DOHH2 (cell line): ENCODE measurements around the gene PCBP3.

Experiments used
- EZH2phosphoT487 ChIP-seq: fragments of 200-600 bp; sonication (generic); IDR thresholded peaks from 2 replicates; pipeline ENCODE4 v1.6.1; 2017; ENCODE audit warnings: borderline replicate concordance, mild to moderate bottlenecking, antibody characterized with exemption, low read length, moderate library complexity, mixed read lengths
- TF ChIP-seq, protein P1 (sequence below): fragments of 200-600 bp; sonication (generic); IDR thresholded peaks from one replicate; pipeline ENCODE4 v1.5.1; 2014; ENCODE audit warnings: antibody characterized with exemption, mild to moderate bottlenecking, low read depth, low read length; ENCODE audit not compliant: poor library complexity, severe bottlenecking

DNA sequence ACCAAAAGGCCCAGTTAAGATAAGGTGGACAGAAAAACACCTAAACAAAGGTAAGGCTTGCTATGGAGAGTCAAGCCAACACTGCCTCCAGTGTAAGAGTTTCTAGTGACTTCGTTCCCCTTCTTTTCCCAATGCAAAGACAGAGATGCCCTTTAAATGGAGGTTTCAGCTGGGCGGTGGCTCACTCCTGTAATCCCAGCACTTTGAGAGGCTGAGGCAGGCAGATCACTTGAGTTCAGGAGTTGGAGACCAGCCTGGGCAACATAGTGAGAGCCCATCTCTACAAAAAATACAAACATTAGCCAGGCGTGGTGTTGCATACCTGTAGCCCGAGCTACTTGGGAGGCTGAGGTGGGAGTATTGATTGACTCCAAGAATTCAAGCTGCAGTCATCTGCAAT is 314.0 kb downstream of the PCBP3 start:
- TF ChIP-seq, protein P1, sequence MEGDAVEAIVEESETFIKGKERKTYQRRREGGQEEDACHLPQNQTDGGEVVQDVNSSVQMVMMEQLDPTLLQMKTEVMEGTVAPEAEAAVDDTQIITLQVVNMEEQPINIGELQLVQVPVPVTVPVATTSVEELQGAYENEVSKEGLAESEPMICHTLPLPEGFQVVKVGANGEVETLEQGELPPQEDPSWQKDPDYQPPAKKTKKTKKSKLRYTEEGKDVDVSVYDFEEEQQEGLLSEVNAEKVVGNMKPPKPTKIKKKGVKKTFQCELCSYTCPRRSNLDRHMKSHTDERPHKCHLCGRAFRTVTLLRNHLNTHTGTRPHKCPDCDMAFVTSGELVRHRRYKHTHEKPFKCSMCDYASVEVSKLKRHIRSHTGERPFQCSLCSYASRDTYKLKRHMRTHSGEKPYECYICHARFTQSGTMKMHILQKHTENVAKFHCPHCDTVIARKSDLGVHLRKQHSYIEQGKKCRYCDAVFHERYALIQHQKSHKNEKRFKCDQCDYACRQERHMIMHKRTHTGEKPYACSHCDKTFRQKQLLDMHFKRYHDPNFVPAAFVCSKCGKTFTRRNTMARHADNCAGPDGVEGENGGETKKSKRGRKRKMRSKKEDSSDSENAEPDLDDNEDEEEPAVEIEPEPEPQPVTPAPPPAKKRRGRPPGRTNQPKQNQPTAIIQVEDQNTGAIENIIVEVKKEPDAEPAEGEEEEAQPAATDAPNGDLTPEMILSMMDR, result no peak
- TF ChIP-seq EZH2phosphoT487, result no peak
